Keratinocyte (primary cell): Measurements from ENCODE around the gene CRB2.

Experiments
- EZH2 ChIP-seq: IDR thresholded peaks from one replicate; pipeline ENCODE4 v1.6.1; 2012; ENCODE audit warnings: inconsistent platforms, mild to moderate bottlenecking, low read length, moderate library complexity
- TF ChIP-seq, protein P1 (sequence below), 3 experiments: IDR thresholded peaks in 1 of 3; conservative IDR thresholded peaks in 1 of 3; optimal IDR thresholded peaks in 1 of 3; 2 replicates in 2 of 3; 3 replicates in 1 of 3; pipeline versions ENCODE3 to v1.5.1; 2011; ENCODE audit warnings: low read length in 3 of 3, mild to moderate bottlenecking in 3 of 3, moderate library complexity in 2 of 3, control low read depth in 1 of 3, inconsistent platforms in 1 of 3; ENCODE audit not compliant: insufficient read depth in 2 of 3; ENCODE audit errors: extremely low read depth in 1 of 3

GRCh38 chr9:123394291-123395235 is 38.6 kb downstream of the CRB2 start:
- no peak for TF ChIP-seq EZH2
- TF ChIP-seq, protein P1, sequence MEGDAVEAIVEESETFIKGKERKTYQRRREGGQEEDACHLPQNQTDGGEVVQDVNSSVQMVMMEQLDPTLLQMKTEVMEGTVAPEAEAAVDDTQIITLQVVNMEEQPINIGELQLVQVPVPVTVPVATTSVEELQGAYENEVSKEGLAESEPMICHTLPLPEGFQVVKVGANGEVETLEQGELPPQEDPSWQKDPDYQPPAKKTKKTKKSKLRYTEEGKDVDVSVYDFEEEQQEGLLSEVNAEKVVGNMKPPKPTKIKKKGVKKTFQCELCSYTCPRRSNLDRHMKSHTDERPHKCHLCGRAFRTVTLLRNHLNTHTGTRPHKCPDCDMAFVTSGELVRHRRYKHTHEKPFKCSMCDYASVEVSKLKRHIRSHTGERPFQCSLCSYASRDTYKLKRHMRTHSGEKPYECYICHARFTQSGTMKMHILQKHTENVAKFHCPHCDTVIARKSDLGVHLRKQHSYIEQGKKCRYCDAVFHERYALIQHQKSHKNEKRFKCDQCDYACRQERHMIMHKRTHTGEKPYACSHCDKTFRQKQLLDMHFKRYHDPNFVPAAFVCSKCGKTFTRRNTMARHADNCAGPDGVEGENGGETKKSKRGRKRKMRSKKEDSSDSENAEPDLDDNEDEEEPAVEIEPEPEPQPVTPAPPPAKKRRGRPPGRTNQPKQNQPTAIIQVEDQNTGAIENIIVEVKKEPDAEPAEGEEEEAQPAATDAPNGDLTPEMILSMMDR (optimal IDR thresholded peaks at IDR 0.05 in 1 of 3, IDR thresholded peaks at IDR 0.05 in 1 of 3, conservative IDR thresholded peaks at IDR 0.05 in 1 of 3; ENCODE audit: extremely low read depth in 1 of 3, insufficient read depth in 2 of 3, low read length in 3 of 3), result no peak
